WERI-Rb-1 (cell line): ENCODE data around the gene FRMD4B.

ENCODE experiments used
- DNase-seq: peaks from one replicate; pipeline ENCODE4 v3.0.0-alpha.2; 2020
- H3K27ac ChIP-seq: fragments of 250-450 bp; sonication (Bioruptor Pico); 2 replicates; pipeline ENCODE4 v1.5.1; 2020; ENCODE audit warnings: mild to moderate bottlenecking, moderate library complexity
- H3K27me3 ChIP-seq: fragments of 250-450 bp; sonication (Bioruptor Pico); 2 replicates; pipeline ENCODE4 v1.5.1; 2021; ENCODE audit warnings: mild to moderate bottlenecking, low read depth, moderate library complexity; ENCODE audit not compliant: insufficient read depth, severe bottlenecking
- H3K36me3 ChIP-seq: fragments of 250-450 bp; sonication (Bioruptor Pico); 2 replicates; pipeline ENCODE4 v1.5.1; 2020; ENCODE audit warnings: mild to moderate bottlenecking, moderate library complexity
- H3K4me3 ChIP-seq: 2 replicates; pipeline ENCODE4 v1.5.1; 2011; ENCODE audit warnings: low read depth, mild to moderate bottlenecking, control low read depth, low read length
- H3K9me3 ChIP-seq: fragments of 250-450 bp; sonication (Bioruptor Pico); 2 replicates; pipeline ENCODE4 v1.5.1; 2021; ENCODE audit warnings: mild to moderate bottlenecking, moderate library complexity; ENCODE audit not compliant: severe bottlenecking
- TF ChIP-seq, protein P1 (sequence below): IDR thresholded peaks from 2 replicates; pipeline ENCODE4 v1.5.1; 2011; ENCODE audit warnings: low read depth, mild to moderate bottlenecking, control low read depth, inconsistent platforms, low read length

The FRMD4B gene

DNA sequence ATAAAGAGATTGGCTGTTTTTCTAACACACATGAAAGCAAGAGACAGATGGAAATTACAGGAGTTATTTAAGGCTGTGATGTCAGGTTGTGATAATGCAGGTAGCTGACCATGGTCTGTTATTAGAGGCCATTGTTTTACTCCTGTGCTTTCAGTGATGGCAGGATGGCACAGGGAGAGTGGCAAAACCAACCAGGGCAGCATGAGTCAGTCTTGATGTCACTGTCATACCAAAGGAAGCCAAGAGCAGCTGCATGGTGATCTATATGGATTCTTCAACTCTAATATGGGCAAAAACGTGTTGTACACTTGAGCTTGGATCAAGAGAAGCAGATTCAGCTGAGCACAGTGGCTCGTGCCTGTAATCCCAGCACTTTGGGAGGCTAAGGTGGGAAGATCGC, 171.6 kb downstream of the FRMD4B start:
- no peaks in the 10 kb centered on the region for H3K36me3 ChIP-seq

DNA sequence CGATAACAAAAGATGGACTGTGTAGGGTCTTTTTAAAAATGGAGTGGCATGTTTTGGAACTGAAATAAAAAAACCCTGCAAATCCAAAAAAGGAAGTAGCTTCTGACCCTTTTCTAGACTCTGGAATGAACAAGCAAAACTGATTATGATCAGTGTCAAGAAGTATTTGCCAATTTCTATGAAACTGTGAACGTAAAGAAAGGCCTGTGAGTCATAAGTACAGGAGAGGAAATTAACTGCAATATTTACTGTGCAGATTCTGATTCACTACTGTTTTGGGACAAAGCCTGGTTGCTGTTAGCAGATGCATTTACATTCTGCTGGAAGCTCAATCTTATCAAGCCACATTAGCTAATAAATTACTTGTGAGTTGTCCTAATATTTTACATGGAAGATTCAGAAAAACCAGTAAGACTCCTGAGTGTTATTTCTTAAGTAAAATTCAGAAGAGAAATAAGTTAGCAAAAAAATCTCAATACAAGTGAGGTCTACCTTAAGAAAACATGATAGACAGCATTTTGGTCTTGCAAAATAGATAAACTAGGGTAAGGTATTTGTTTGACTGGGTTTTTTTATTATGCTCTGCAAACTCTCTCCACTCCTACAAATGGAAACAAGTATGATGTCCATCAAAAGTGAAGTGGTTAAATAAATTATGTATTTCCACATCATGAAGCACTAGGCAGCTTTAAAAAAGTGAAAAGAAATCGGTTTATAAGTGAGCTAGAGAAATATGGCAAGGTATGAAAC, 173.3 kb downstream of the FRMD4B start:
- no peak overlapping the region for H3K27ac ChIP-seq
- no peaks in the 10 kb centered on the region for H3K36me3 ChIP-seq

More for the DNA sequence above, 171.6 kb downstream of the FRMD4B start:
- DNase-seq = no peak
- Histone ChIP-seq H3K27ac (no peak overlapping the region), H3K4me3 (no peak overlapping the region), H3K9me3 (no peaks in the 10 kb centered on the region), H3K27me3 (no peaks in the 10 kb centered on the region)
- TF ChIP-seq, protein P1, sequence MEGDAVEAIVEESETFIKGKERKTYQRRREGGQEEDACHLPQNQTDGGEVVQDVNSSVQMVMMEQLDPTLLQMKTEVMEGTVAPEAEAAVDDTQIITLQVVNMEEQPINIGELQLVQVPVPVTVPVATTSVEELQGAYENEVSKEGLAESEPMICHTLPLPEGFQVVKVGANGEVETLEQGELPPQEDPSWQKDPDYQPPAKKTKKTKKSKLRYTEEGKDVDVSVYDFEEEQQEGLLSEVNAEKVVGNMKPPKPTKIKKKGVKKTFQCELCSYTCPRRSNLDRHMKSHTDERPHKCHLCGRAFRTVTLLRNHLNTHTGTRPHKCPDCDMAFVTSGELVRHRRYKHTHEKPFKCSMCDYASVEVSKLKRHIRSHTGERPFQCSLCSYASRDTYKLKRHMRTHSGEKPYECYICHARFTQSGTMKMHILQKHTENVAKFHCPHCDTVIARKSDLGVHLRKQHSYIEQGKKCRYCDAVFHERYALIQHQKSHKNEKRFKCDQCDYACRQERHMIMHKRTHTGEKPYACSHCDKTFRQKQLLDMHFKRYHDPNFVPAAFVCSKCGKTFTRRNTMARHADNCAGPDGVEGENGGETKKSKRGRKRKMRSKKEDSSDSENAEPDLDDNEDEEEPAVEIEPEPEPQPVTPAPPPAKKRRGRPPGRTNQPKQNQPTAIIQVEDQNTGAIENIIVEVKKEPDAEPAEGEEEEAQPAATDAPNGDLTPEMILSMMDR = no peak

DNA sequence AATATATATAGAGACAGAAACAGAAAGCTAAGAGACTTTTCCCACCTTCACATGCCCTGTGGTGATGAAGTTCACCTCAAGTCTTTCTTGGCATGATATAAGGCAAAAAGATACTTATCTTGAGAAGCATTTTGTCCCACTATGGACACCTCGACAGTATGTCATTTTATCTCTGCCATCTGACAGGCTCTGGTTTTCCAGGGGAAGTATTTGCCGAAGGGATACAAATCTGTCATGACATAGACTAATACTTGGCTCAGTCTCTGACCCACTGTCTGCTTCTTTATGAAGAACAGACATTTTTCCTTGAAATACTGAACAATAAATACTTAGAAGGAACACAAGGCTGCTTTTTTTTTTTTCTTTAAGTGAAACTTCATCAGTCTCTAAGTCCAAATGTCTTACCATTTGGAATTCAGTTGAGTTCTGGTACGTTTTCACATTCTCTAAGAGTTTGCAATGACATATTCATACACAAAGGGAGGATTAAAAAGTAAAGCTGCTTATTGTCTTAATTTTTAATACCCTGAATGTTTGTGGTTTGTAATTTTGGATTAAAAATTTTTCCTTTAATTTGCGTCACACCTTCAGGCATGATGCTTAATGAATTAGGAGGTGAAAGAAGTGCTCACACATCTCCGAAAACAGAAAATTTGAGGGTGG, 175.7 kb downstream of the FRMD4B start:
- Histone ChIP-seq H3K4me3 (no peak overlapping the region), H3K9me3 (no peaks in the 10 kb centered on the region), H3K27me3 (no peaks in the 10 kb centered on the region), H3K27ac (no peak overlapping the region), H3K36me3 (no peaks in the 10 kb centered on the region)
- TF ChIP-seq, protein P1 = no peak
- no peak for DNase-seq

More for the DNA sequence above, 173.3 kb downstream of the FRMD4B start:
- TF ChIP-seq, protein P1 = no peak
- DNase-seq = no peak
- Histone ChIP-seq H3K4me3 (no peak overlapping the region), H3K27me3 (no peaks in the 10 kb centered on the region), H3K9me3 (no peaks in the 10 kb centered on the region)

DNA sequence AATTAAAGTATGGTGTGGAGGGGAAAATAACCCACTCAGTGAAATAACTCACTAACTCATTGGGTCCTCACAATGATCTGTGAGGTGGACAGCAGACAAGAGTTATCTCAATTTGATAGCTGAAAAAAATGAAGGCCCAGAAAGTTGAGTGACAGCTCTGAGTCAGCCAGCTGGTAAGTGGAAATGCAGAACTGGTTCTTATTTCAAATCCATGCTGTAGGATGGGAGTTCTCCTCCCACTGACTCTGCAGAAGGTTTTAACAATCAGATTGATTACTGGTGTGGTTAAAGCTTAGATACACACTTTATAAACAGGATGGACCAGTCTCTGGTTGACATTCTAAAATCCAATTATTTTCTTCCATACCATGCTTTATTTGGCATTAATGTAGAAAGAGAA, 176.5 kb downstream of the FRMD4B start:
- Histone ChIP-seq H3K36me3 (no peaks in the 10 kb centered on the region), H3K4me3 (no peak overlapping the region), H3K9me3 (no peaks in the 10 kb centered on the region), H3K27ac (no peak overlapping the region), H3K27me3 (no peaks in the 10 kb centered on the region)
- TF ChIP-seq, protein P1 = no peak
- no peak for DNase-seq

DNA sequence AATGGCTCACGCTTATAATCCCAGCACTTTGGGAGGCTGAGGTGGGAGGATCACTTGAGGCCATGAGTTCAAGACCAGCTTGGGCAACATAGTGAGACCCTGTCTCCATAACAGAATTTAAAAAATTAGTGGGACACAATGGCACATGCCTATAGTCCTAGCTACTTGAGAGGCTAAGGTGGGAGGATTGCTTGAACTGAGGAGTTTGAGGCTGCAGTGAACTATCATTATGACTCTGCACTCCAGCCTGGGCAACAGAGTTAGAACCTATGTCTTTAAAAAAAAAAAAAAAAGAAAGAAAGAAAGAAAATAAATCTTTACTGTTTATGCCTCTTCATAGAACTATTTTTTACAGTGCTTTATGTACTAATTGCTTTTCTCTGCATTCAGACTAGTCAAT, 178.9 kb downstream of the FRMD4B start:
- no peak overlapping the region for H3K27ac ChIP-seq

More for the DNA sequence above, 178.9 kb downstream of the FRMD4B start:
- Histone ChIP-seq H3K9me3 (no peaks in the 10 kb centered on the region), H3K4me3 (no peak overlapping the region), H3K36me3 (no peaks in the 10 kb centered on the region), H3K27me3 (no peaks in the 10 kb centered on the region)
- TF ChIP-seq, protein P1 = no peak
- DNase-seq = no peak
